CD14-positive monocyte (primary cell): ENCODE measurements around the gene WNT16. TPM values are rescaled to one million over a fixed set of nuclear protein-coding genes. Genes with fewer than 3 reads are reported as not detected.

Source experiments
- DNase-seq, 3 donors: peaks; one replicate each; pipeline ENCODE4 v3.0.0-alpha.2; 2011 to 2022
- H2AFZ ChIP-seq: 2 replicates; pipeline ENCODE4 v1.6.0; 2012; ENCODE audit warnings: mild to moderate bottlenecking, low read depth, low read length, inconsistent platforms; ENCODE audit not compliant: insufficient read depth, poor library complexity, severe bottlenecking
- H3K27ac ChIP-seq, 2 donors: 1 replicate in 1 of 2; 2 replicates in 1 of 2; pipeline ENCODE4 v1.5.1; 2012 to 2013; ENCODE audit warnings: low read length in 2 of 2, control low read depth in 1 of 2, inconsistent platforms in 1 of 2, low read depth in 1 of 2, mild to moderate bottlenecking in 1 of 2
- H3K27me3 ChIP-seq, 2 donors: one replicate each; pipeline versions ENCODE4 v1.6.0 to v1.6.1; 2011 to 2013; ENCODE audit warnings: low read length in 2 of 2; ENCODE audit not compliant: control insufficient read depth in 2 of 2, insufficient read depth in 2 of 2
- H3K36me3 ChIP-seq, 2 donors: replicated peaks in 1 of 2; 1 replicate in 1 of 2; 2 replicates in 1 of 2; pipeline versions ENCODE4 v1.5.1 to v1.6.1; 2012 to 2013; ENCODE audit warnings: low read length in 2 of 2, control low read depth in 1 of 2, inconsistent platforms in 1 of 2, mild to moderate bottlenecking in 1 of 2; ENCODE audit not compliant: insufficient read depth in 2 of 2, control insufficient read depth in 1 of 2
- H3K4me1 ChIP-seq, 2 donors: 1 replicate in 1 of 2; 2 replicates in 1 of 2; pipeline versions ENCODE4 v1.5.1 to v1.6.1; 2012 to 2013; ENCODE audit warnings: low read length in 2 of 2, control low read depth in 1 of 2, inconsistent platforms in 1 of 2, mild to moderate bottlenecking in 1 of 2, moderate library complexity in 1 of 2; ENCODE audit not compliant: insufficient read depth in 2 of 2, control insufficient read depth in 1 of 2
- H3K4me2 ChIP-seq: replicated peaks from 2 replicates; pipeline ENCODE3; 2012; ENCODE audit warnings: low read length, moderate library complexity, mild to moderate bottlenecking; ENCODE audit not compliant: poor library complexity, severe bottlenecking; ENCODE audit errors: extremely low read depth
- H3K4me3 ChIP-seq, 3 experiments: fragments of 200-600 bp in 1 of 3; sonication (generic) in 1 of 3; replicated peaks in 1 of 3; 1 replicate in 2 of 3; 2 replicates in 1 of 3; pipeline ENCODE4 v1.5.1; 2011 to 2013; ENCODE audit warnings: low read length in 3 of 3, mild to moderate bottlenecking in 3 of 3, control low read depth in 2 of 3, low read depth in 2 of 3, inconsistent platforms in 1 of 3, moderate library complexity in 1 of 3
- H3K79me2 ChIP-seq: 2 replicates; pipeline ENCODE4 v1.6.0; 2012; ENCODE audit warnings: mild to moderate bottlenecking, control low read depth, inconsistent platforms, low read length, moderate library complexity; ENCODE audit not compliant: insufficient read depth
- H3K9ac ChIP-seq: 2 replicates; pipeline ENCODE4 v1.6.0; 2017; ENCODE audit warnings: low read length, mild to moderate bottlenecking; ENCODE audit not compliant: insufficient read depth, poor library complexity, severe bottlenecking
- H3K9me3 ChIP-seq, 2 donors: replicated peaks in 1 of 2; 1 replicate in 1 of 2; 2 replicates in 1 of 2; pipeline versions ENCODE4 v1.5.1 to v1.6.1; 2012 to 2013; ENCODE audit warnings: low read length in 2 of 2, control low read depth in 1 of 2; ENCODE audit not compliant: control insufficient read depth in 1 of 2, insufficient read depth in 1 of 2
- H4K20me1 ChIP-seq: 2 replicates; pipeline ENCODE4 v1.6.0; 2012; ENCODE audit warnings: mild to moderate bottlenecking, low read length, control low read depth, moderate library complexity; ENCODE audit not compliant: insufficient read depth
- H3K27ac Mint-ChIP-seq, 7 donors: one replicate each; pipeline ENCODE4 v1.8.0; 2020; ENCODE audit warnings: mild to moderate bottlenecking in 7 of 7, mixed read lengths in 7 of 7, moderate library complexity in 6 of 7, inconsistent platforms in 2 of 7
- H3K27me3 Mint-ChIP-seq, 3 donors: one replicate each; pipeline ENCODE4 v1.8.0; 2021 to 2022; ENCODE audit warnings: low read depth in 3 of 3, mild to moderate bottlenecking in 3 of 3, mixed read lengths in 3 of 3, moderate library complexity in 3 of 3, inconsistent platforms in 1 of 3
- H3K36me3 Mint-ChIP-seq, 2 donors: one replicate each; pipeline ENCODE4 v1.8.0; 2020; ENCODE audit warnings: mixed read lengths in 2 of 2, inconsistent platforms in 1 of 2, mild to moderate bottlenecking in 1 of 2
- H3K4me1 Mint-ChIP-seq: one replicate; pipeline ENCODE4 v1.8.0; 2020; ENCODE audit warnings: mild to moderate bottlenecking, mixed read lengths
- H3K4me3 Mint-ChIP-seq, 2 donors: one replicate each; pipeline ENCODE4 v1.8.0; 2020; ENCODE audit warnings: mild to moderate bottlenecking in 2 of 2, mixed read lengths in 2 of 2, moderate library complexity in 1 of 2
- H3K9me3 Mint-ChIP-seq, 7 donors: one replicate each; pipeline ENCODE4 v1.8.0; 2020 to 2022; ENCODE audit warnings: mixed read lengths in 7 of 7, mild to moderate bottlenecking in 6 of 7, moderate library complexity in 6 of 7, inconsistent platforms in 2 of 7
- WGBS: methylation state at CpG from one replicate; pipeline ENCODE4 v1.1.5; 2013; ENCODE audit warnings: missing lambda C conversion rate; ENCODE audit not compliant: insufficient coverage; 5-methylcytosine and 5-hydroxymethylcytosine counted together
- intact Hi-C, 2 donors: fragments of 100-400 bp; cut with micrococcal nuclease; formaldehyde crosslinking; loops; one replicate each; pipeline versions ENCODE4 v1.15.0 to v1.15.1; 2023
- polyA plus RNA-seq, 3 donors: library from polyadenylated mRNA; depleted of rRNA in 1 of 3; unstranded in 2 of 3; stranded (reverse) in 1 of 3; fragments of 300-500 nt in 2 of 3; fragments of >200 nt in 1 of 3; fragmentation: Illumina TruSeq in 2 of 3; gene quantifications; 1 replicate in 2 of 3; 2 replicates in 1 of 3; pipeline ENCODE4 v1.2.3, GENCODE V29; 2012 to 2021
- TF ChIP-seq, protein P1 (sequence below): fragments of 200-600 bp; IDR thresholded peaks from one replicate; pipeline ENCODE4 v1.8.0; 2022; ENCODE audit warnings: antibody characterized with exemption, mild to moderate bottlenecking

WNT16 gene
- polyA plus RNA-seq, 3 donors: 0.05 TPM; not detected in 2

DNA sequence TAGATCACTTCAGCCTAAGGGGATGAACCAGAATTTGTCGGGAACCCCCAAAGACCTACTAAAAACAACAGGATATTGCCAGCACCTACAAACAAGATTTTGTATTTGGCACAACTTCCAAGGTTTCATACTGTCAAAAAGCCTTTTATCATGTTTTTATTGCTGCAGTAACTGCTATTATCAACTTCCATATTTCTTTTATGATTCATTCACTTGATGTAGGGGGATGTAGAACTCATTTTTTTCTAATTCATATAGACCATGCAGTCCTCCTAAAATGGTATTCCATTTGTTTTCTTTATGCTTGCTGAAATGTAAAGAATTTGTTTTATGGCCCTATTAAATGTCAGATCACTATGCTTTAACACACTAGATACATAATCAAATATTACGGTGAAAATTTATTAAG, 30.0 kb upstream of the WNT16 start:
- H2AFZ ChIP-seq: no peak overlapping the region
- no peaks in the 10 kb centered on the region for H3K4me1 ChIP-seq
- H3K4me3 Mint-ChIP-seq: no peak overlapping the region
- H4K20me1 ChIP-seq: no peaks in the 10 kb centered on the region
- no peaks in the 10 kb centered on the region for H3K4me1 Mint-ChIP-seq
- no peak overlapping the region for H3K9ac ChIP-seq
- peaks cover 0 to 5% (median 1%) of the 10 kb centered on the region in 7 donors for H3K9me3 Mint-ChIP-seq
- no peak for DNase-seq
- H3K27ac Mint-ChIP-seq: no peak overlapping the region
- no peaks in the 10 kb centered on the region for H3K27me3 ChIP-seq
- WGBS: 100% methylated on average over 1 of the region's 2 CpGs
- no peaks in the 10 kb centered on the region for H3K9me3 ChIP-seq
- no peaks in the 10 kb centered on the region for H3K36me3 ChIP-seq
- no peaks in the 10 kb centered on the region for H3K79me2 ChIP-seq
- intact Hi-C loops: no loop called here
- no peak overlapping the region for H3K27ac ChIP-seq
- H3K36me3 Mint-ChIP-seq: no peaks in the 10 kb centered on the region
- H3K27me3 Mint-ChIP-seq: no peaks in the 10 kb centered on the region
- TF ChIP-seq, protein P1, sequence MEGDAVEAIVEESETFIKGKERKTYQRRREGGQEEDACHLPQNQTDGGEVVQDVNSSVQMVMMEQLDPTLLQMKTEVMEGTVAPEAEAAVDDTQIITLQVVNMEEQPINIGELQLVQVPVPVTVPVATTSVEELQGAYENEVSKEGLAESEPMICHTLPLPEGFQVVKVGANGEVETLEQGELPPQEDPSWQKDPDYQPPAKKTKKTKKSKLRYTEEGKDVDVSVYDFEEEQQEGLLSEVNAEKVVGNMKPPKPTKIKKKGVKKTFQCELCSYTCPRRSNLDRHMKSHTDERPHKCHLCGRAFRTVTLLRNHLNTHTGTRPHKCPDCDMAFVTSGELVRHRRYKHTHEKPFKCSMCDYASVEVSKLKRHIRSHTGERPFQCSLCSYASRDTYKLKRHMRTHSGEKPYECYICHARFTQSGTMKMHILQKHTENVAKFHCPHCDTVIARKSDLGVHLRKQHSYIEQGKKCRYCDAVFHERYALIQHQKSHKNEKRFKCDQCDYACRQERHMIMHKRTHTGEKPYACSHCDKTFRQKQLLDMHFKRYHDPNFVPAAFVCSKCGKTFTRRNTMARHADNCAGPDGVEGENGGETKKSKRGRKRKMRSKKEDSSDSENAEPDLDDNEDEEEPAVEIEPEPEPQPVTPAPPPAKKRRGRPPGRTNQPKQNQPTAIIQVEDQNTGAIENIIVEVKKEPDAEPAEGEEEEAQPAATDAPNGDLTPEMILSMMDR: no peak
- no peak overlapping the region for H3K4me2 ChIP-seq
- H3K4me3 ChIP-seq: no peak overlapping the region

GRCh38 chr7:121300685-121301420, 27.9 kb upstream of the WNT16 start:
- Mint-ChIP-seq H3K4me1 (no peaks in the 10 kb centered on the region), H3K4me3 (no peak overlapping the region), H3K36me3 (no peaks in the 10 kb centered on the region), H3K27me3 (no peaks in the 10 kb centered on the region), H3K27ac (no peak overlapping the region), H3K9me3 (peaks cover 0 to 3% (median 0%) of the 10 kb centered on the region in 7 donors)
- no peak overlapping the region for H2AFZ ChIP-seq
- H3K27me3 ChIP-seq: no peaks in the 10 kb centered on the region
- no peaks in the 10 kb centered on the region for H3K9me3 ChIP-seq
- no peak overlapping the region for H3K4me3 ChIP-seq
- no peak overlapping the region for H3K9ac ChIP-seq
- intact Hi-C loops: no loop called here
- H3K4me2 ChIP-seq: no peak overlapping the region
- no peaks in the 10 kb centered on the region for H4K20me1 ChIP-seq
- no peaks in the 10 kb centered on the region for H3K4me1 ChIP-seq
- no CpG with 5 or more reads among the region's 2 CpGs for WGBS
- TF ChIP-seq, protein P1: no peak
- no peak overlapping the region for H3K27ac ChIP-seq
- H3K79me2 ChIP-seq: no peaks in the 10 kb centered on the region
- DNase-seq: no peak
- no peaks in the 10 kb centered on the region for H3K36me3 ChIP-seq
